ENCODE data around the gene LITAFD.

Gene LITAFD

DNA sequence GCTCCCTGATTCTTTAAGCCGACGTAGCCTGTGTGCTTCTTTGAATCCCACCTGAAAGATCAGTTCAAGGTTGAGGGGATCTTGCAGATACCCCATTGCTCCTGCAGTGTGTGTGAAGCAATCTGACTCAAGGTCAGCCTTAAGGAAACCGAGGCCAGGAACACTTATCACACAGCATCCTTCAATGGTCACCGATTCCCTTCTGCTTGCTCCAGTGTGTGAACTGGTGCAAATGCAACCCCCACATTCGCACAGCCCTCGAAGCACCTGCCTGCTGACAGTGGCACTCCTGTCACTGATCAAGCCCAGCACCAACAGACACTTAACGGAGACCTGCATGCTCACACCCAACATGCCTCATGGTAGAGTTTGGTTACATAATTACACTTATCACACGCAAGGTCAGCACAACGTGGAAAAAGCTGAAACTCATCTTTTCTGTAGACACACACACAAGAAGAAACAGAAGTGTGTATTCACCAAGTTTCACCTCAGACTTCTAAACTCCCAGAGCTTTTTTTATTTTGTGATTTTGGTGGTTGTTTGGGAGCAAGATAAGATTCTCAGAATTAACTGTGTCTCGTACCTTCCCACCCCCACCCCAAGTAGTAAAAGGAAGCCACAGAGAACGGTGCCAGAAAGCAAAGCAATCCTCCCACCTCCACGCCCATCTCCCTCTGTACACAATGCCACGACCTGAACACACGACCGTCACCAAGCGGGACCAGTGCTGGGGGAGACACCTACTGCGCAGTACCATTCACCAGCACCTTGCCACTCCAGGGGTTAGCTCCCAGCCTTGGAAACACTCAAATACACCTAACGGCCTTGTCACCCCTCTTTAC is 37.2 kb downstream of the LITAFD start:
- WGBS: 96% methylated on average over 15 of the region's 18 CpGs
- Histone ChIP-seq H3K23ac (ENCODE audit: low read length in 2 of 2) (no peak overlapping the region), H2BK15ac (ENCODE audit: low read depth, poor library complexity, severe bottlenecking) (no peak overlapping the region), H2BK5ac (ENCODE audit: low read depth, low read length, poor library complexity, severe bottlenecking) (no peak overlapping the region), H3K4ac (ENCODE audit: low read depth in 1 of 2, low read length in 2 of 2) (no peak overlapping the region), H3K79me1 (replicated peaks; ENCODE audit: low read length, poor library complexity, severe bottlenecking) (peaks cover 41% of the 10 kb centered on the region), H3K14ac (ENCODE audit: low read length in 2 of 2) (no peak overlapping the region), H3K18ac (ENCODE audit: low read depth in 1 of 2, low read length in 2 of 2) (no peak overlapping the region), H3K36me3 (ENCODE audit: control insufficient read depth in 1 of 2, insufficient read depth in 2 of 2, low read depth in 1 of 2, low read length in 2 of 2) (peaks cover 46 to 83% of the 10 kb centered on the region in 2 experiments), H2BK12ac (ENCODE audit: low read length in 2 of 2) (no peak overlapping the region), H3K9ac (ENCODE audit: low read length) (peak overlapping the region; percentile 32), H3K9me3 (ENCODE audit: control insufficient read depth, low read length) (no peaks in the 10 kb centered on the region), H3K4me2 (ENCODE audit: low read length, poor library complexity, severe bottlenecking) (no peak overlapping the region), H2AFZ (ENCODE audit: low read depth, low read length) (no peak overlapping the region), H4K8ac (ENCODE audit: low read length) (no peak overlapping the region), H2AK5ac (ENCODE audit: low read length, severe bottlenecking) (no peak overlapping the region), H3K4me1 (ENCODE audit: control insufficient read depth, insufficient read depth, low read depth, low read length) (no peaks in the 10 kb centered on the region), H3K27me3 (ENCODE audit: control insufficient read depth in 1 of 2, insufficient read depth in 1 of 2, low read length in 2 of 2) (no peaks in the 10 kb centered on the region), H2BK120ac (ENCODE audit: low read depth, low read length) (no peak overlapping the region), H4K91ac (ENCODE audit: low read length) (no peak overlapping the region), H3K4me3 (ENCODE audit: insufficient read depth in 1 of 2, low read depth in 1 of 2, low read length in 2 of 2) (no peak overlapping the region), H3K27ac (ENCODE audit: low read length, poor library complexity, severe bottlenecking) (no peak overlapping the region)
- no peak for DNase-seq

DNA sequence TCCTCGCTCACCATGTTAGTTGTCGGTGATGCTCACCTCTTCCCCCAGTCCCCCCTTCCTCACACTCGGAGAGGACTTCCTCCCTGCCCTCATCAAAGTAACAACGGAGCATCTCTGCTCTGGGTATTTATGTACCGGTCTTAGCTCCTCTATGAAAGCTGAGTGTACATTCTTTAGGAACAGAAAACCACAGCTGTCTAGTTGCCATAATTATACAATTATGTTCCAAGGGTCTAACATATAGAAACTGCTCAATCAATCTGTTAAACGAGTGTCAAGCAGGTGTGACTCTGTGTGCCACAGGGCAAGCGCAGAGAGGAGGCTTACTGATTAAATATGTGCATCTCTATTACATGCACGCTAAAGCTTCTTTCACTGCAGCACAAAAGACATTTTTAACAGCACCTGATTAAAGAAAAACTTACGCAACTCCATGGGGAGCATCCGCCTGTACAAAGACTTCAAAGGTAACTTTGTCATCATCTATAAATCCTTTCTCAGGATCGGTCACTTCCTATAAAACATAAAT is 37.8 kb downstream of the LITAFD start:
- Histone ChIP-seq H2AFZ (ENCODE audit: low read depth, low read length) (no peak overlapping the region), H3K23ac (ENCODE audit: low read length in 2 of 2) (no peak overlapping the region), H3K79me1 (replicated peaks; ENCODE audit: low read length, poor library complexity, severe bottlenecking) (peaks cover 37% of the 10 kb centered on the region), H3K27me3 (ENCODE audit: control insufficient read depth in 1 of 2, insufficient read depth in 1 of 2, low read length in 2 of 2) (no peaks in the 10 kb centered on the region), H3K9ac (ENCODE audit: low read length) (peak overlapping the region; percentile 32), H2BK120ac (ENCODE audit: low read depth, low read length) (no peak overlapping the region), H2AK5ac (ENCODE audit: low read length, severe bottlenecking) (no peak overlapping the region), H3K4me3 (ENCODE audit: insufficient read depth in 1 of 2, low read depth in 1 of 2, low read length in 2 of 2) (no peak overlapping the region), H2BK5ac (ENCODE audit: low read depth, low read length, poor library complexity, severe bottlenecking) (no peak overlapping the region), H4K91ac (ENCODE audit: low read length) (no peak overlapping the region), H3K14ac (ENCODE audit: low read length in 2 of 2) (no peak overlapping the region), H3K36me3 (ENCODE audit: control insufficient read depth in 1 of 2, insufficient read depth in 2 of 2, low read depth in 1 of 2, low read length in 2 of 2) (peaks cover 40 to 80% of the 10 kb centered on the region in 2 experiments), H3K9me3 (ENCODE audit: control insufficient read depth, low read length) (no peaks in the 10 kb centered on the region), H3K18ac (ENCODE audit: low read depth in 1 of 2, low read length in 2 of 2) (no peak overlapping the region), H3K4ac (ENCODE audit: low read depth in 1 of 2, low read length in 2 of 2) (no peak overlapping the region), H3K4me1 (ENCODE audit: control insufficient read depth, insufficient read depth, low read depth, low read length) (no peaks in the 10 kb centered on the region), H2BK15ac (ENCODE audit: low read depth, poor library complexity, severe bottlenecking) (no peak overlapping the region), H4K8ac (ENCODE audit: low read length) (no peak overlapping the region), H3K4me2 (ENCODE audit: low read length, poor library complexity, severe bottlenecking) (no peak overlapping the region), H2BK12ac (ENCODE audit: low read length in 2 of 2) (no peak overlapping the region), H3K27ac (ENCODE audit: low read length, poor library complexity, severe bottlenecking) (no peak overlapping the region)
- no peak for DNase-seq
- WGBS: 93% methylated on average over 11 of the region's 11 CpGs

DNA sequence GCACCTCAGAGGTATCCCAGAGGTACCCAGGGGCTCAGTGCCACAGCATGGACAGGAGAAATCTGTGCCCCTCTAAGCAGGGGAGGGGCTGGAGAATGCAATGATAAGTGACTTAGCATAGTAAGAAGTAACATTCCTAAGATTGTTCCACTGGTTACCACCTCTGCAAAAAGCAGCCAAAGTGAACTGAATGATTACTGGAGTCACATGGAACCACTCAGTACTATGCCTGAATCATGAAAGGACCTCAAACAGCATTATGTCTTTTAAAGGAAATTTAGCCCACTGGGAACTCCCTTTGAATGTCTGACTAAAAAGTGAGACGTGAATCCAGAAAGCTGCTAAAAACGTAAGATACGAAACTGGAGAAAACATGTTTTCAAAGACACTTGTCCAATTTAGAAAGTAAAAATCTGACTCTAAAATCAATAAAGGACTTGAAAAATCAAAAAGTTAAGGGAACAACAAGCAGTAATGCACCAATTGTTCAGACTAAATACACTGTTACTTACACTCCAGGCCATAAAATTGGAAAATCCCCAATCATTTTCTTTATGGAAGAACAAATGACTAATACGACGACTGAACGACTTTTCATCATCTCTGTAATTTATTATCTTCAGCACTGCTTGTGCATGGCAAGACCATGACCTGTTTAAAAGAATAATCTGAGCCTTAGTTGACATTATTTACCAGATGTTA is 38.6 kb downstream of the LITAFD start:
- Histone ChIP-seq H2AFZ (ENCODE audit: low read depth, low read length) (no peak overlapping the region), H3K9me3 (ENCODE audit: control insufficient read depth, low read length) (no peaks in the 10 kb centered on the region), H3K14ac (ENCODE audit: low read length in 2 of 2) (no peak overlapping the region), H3K4me2 (ENCODE audit: low read length, poor library complexity, severe bottlenecking) (no peak overlapping the region), H3K79me1 (replicated peaks; ENCODE audit: low read length, poor library complexity, severe bottlenecking) (peaks cover 36% of the 10 kb centered on the region), H3K23ac (ENCODE audit: low read length in 2 of 2) (no peak overlapping the region), H3K4me1 (ENCODE audit: control insufficient read depth, insufficient read depth, low read depth, low read length) (no peaks in the 10 kb centered on the region), H2BK15ac (ENCODE audit: low read depth, poor library complexity, severe bottlenecking) (no peak overlapping the region), H3K18ac (ENCODE audit: low read depth in 1 of 2, low read length in 2 of 2) (no peak overlapping the region), H3K36me3 (ENCODE audit: control insufficient read depth in 1 of 2, insufficient read depth in 2 of 2, low read depth in 1 of 2, low read length in 2 of 2) (peaks cover 39 to 78% of the 10 kb centered on the region in 2 experiments), H3K27ac (ENCODE audit: low read length, poor library complexity, severe bottlenecking) (no peak overlapping the region), H4K91ac (ENCODE audit: low read length) (no peak overlapping the region), H3K4me3 (ENCODE audit: insufficient read depth in 1 of 2, low read depth in 1 of 2, low read length in 2 of 2) (no peak overlapping the region), H2BK120ac (ENCODE audit: low read depth, low read length) (no peak overlapping the region), H3K9ac (ENCODE audit: low read length) (peak overlapping the region; percentile 32), H2BK5ac (ENCODE audit: low read depth, low read length, poor library complexity, severe bottlenecking) (no peak overlapping the region), H2BK12ac (ENCODE audit: low read length in 2 of 2) (no peak overlapping the region), H4K8ac (ENCODE audit: low read length) (no peak overlapping the region), H3K27me3 (ENCODE audit: control insufficient read depth in 1 of 2, insufficient read depth in 1 of 2, low read length in 2 of 2) (no peaks in the 10 kb centered on the region), H3K4ac (ENCODE audit: low read depth in 1 of 2, low read length in 2 of 2) (no peak overlapping the region), H2AK5ac (ENCODE audit: low read length, severe bottlenecking) (no peak overlapping the region)
- DNase-seq: no peak
- 96% methylated on average over 3 of the region's 6 CpGs for WGBS

DNA sequence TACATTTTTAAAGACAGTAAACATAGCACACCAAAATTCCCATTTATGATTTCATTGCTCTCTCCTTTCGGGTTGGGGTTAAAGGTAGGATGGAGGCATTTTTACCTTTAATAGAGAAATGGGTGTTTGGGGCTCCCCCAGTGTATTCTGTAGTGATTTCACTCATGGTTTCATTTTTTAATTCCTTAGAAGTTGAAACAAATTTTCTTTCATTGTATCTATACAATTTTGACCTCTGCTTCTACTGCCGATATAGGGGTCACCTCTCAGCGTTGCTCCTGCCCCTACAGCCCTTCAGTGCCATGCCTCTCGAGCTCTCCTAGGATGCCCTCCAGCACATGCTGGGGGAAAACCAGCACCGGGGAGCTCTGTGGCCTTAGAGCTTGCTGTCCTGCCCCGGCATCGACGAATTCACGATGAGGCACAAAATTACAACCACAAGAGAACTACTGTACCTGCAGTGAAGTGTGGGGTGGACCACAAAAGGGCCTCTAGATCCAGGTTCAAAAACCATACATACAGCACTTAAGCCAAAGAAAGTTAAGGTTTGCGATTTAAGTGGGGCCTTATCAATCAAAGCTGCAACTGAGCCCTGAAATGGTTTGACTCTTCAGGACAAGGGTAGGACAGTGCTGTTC is 39.3 kb downstream of the LITAFD start:
- no peak overlapping the region for H3K18ac ChIP-seq (ENCODE audit: low read depth in 1 of 2, low read length in 2 of 2)
- no peak overlapping the region for H3K4ac ChIP-seq (ENCODE audit: low read depth in 1 of 2, low read length in 2 of 2)
- no peaks in the 10 kb centered on the region for H3K27me3 ChIP-seq (ENCODE audit: control insufficient read depth in 1 of 2, insufficient read depth in 1 of 2, low read length in 2 of 2)
- no peak overlapping the region for H3K27ac ChIP-seq (ENCODE audit: low read length, poor library complexity, severe bottlenecking)
- H3K4me2 ChIP-seq (ENCODE audit: low read length, poor library complexity, severe bottlenecking): no peak overlapping the region
- H4K8ac ChIP-seq (ENCODE audit: low read length): no peak overlapping the region
- no peak overlapping the region for H3K4me3 ChIP-seq (ENCODE audit: insufficient read depth in 1 of 2, low read depth in 1 of 2, low read length in 2 of 2)
- H2BK12ac ChIP-seq (ENCODE audit: low read length in 2 of 2): no peak overlapping the region
- H3K23ac ChIP-seq (ENCODE audit: low read length in 2 of 2): no peak overlapping the region
- no peak overlapping the region for H2AFZ ChIP-seq (ENCODE audit: low read depth, low read length)
- over 99% methylated on average over 10 of the region's 10 CpGs for whole genome bisulfite sequencing
- peak overlapping the region; percentile 32 for H3K9ac ChIP-seq (ENCODE audit: low read length)
- no peak overlapping the region for H2BK15ac ChIP-seq (ENCODE audit: low read depth, poor library complexity, severe bottlenecking)
- no peak overlapping the region for H3K14ac ChIP-seq (ENCODE audit: low read length in 2 of 2)
- H2BK5ac ChIP-seq (ENCODE audit: low read depth, low read length, poor library complexity, severe bottlenecking): no peak overlapping the region
- H3K9me3 ChIP-seq (ENCODE audit: control insufficient read depth, low read length): no peaks in the 10 kb centered on the region
- H3K79me1 ChIP-seq (replicated peaks; ENCODE audit: low read length, poor library complexity, severe bottlenecking): peaks cover 34% of the 10 kb centered on the region
- no peaks in the 10 kb centered on the region for H3K4me1 ChIP-seq (ENCODE audit: control insufficient read depth, insufficient read depth, low read depth, low read length)
- H2BK120ac ChIP-seq (ENCODE audit: low read depth, low read length): no peak overlapping the region
- DNase-seq: no peak
- H4K91ac ChIP-seq (ENCODE audit: low read length): no peak overlapping the region
- H3K36me3 ChIP-seq (ENCODE audit: control insufficient read depth in 1 of 2, insufficient read depth in 2 of 2, low read depth in 1 of 2, low read length in 2 of 2): peaks cover 36 to 74% of the 10 kb centered on the region in 2 experiments
- no peak overlapping the region for H2AK5ac ChIP-seq (ENCODE audit: low read length, severe bottlenecking)
